ENCODE results near the gene FCMR.

Gene FCMR

DNA sequence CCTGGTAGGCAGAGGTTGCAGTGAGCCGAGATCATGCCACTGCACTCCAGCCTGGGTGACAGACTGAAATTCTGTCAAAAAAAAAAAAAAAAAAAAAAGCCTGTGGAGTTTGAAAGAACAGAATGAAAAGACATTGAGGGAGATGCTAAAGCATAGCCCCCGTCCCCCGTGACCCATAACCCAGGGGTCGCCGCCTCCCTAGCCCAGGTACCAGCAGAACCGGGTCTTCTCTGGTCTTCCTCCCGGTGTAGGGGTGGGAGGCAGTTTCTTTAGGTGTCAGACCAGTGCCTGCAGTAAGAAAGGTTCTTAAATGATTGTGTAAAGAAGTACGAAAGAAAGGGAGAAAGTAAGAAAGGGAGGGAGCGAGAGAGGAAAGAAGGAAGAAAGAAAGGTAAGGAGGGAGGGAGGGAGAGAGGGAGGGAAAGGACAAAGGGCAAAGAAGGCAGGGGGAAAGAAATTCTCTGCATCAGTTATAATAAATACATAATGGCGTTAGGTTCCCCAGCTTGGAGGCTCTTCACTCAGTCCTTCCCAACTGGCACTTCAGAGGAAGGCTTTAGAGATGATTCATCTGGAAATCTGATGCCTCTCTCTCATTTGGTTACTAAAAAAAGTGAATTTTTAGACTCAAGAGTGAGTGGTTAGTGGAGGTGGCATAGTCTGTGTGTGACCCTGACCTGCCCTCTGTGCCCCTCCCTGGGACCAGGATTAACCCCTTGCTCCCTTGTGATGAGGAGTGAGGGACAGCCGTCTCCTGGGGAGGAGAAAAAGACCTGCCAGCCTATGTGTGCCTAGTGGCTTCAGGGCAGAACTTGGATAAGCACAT lies 23.4 kb downstream of the FCMR start:
- no peak for DNase-seq

DNA sequence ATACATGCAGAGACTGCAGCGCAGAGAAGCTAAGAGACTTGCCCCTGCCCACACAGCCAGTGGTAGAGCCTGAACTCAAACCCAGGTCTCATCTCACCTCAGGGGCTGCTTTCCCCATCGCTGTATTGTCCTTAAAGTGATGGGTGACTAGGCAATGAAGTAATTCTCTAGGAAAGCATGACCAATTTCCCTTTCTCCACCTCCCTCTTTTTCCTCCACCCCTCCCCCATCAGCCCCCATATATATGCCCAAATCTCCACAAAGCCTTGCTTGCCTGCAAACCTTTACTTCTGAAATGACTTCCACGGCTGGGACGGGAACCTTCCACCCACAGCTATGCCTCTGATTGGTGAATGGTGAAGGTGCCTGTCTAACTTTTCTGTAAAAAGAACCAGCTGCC lies 24.6 kb downstream of the FCMR start, which contains the start of gene IL24:
Gene IL24, plus strand, starts transcription at position 269 of the 400 bp plus-strand sequence. CDS start 390 bp downstream, outside the sequence.
- no peak for DNase-seq

DNA sequence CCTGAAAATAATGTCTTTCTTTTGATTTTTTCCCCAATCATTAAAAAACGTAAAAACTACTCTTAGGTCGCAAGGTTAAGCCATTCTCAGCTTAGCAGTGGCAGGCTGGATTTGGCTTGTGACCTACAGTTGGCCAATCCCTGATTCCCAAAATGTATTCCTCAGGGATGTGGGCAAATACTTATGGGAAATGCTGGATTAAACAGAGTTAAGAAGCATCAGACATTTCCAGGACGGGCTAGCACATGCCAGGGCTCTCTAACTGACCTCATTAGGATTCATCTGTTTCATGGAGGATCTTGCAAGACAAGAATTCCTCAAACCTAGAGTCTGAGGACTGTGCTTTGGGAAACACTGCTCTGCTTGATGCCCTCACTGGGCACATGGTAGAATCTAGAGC lies 25.5 kb downstream of the FCMR start:
- no peak for DNase-seq

DNA sequence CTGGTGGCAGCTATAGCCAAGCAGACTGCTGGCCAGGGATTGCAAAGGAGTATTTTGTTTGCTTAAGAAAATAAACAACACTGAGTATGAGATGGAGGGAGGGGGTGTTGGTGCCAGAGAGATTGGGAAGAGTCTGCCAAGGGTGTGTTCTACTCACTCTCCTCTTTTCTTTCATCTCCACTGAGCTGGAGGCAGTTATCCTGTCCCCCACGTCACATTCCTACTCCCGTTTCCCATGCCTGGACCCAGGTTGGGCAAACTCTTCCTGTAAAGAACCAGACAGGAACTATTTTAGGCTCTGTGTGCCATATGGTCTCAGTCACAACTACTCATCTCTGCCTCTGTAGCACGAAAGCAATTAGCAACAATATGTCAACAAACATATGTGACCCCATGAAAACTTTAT lies 25.9 kb downstream of the FCMR start:
- DNase-seq, result peak; percentile 34

DNA sequence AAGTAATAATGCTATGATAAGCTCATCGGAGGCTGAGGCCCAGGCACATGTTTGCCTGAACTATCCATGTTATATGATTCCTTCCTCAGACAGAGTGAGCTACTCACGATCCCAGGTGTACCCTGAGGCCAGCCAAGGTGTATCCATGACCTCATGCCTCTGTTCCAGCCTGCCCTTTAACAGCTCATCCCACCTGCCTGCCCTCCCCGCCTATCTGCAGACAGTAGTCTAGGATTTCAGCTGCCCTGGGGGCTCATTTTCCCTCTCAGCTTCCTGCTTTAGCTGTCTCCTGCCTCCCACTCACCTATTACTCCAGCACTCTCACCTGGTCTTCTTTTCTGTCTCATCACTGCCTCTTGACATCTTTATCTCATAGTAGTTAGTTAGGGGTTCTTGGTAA lies 26.4 kb downstream of the FCMR start:
- peak; percentile 21 for DNase-seq

DNA sequence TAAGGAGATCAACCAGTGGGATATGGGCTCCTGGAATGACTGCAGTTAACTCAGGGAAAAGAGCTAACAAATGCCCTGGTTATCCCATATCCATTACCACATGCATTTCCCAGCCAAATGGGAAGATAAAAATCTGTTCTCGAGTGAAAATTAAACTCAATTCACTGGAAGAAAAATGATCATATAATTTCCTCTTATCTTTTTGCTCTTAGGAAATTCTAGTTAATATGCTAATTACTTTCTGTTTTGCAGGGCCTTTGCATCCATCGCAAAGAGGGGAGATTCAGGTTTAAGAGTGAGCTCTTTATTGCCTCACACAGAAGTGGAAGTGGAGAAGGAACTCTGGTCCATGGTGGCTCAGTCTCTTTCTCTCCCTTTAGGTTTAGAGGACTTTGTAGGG lies 28.4 kb downstream of the FCMR start:
- no peak for DNase-seq

DNA sequence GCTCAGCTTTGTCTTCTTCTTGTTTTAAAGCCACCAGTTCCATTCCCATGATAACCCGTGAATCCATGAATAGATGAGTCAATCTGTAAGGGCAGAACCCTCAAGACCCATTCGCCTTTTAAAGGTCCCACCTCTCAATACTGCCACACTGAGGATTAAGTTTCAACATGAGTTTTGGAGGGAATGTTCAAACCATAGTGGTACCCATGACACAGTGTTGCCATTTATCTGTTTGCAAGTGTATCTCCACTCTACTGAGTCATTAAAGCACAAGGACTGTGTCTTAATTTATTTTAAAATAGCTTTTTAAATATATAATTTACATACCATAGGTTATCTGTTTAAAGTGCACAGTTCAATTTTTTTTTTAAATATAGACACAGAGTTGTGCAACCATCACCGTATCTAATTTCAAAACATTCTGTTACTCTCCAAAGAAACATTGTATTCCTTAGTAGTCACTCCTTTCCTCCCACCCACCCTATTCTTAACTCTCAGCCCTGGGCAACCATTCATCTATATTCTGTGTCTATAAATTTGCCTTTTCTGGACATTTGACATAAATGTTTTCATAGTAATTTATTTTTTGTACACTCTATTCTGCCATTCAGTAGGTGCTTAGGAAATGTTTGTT lies 29.3 kb downstream of the FCMR start:
- DNase-seq, result no peak

DNA sequence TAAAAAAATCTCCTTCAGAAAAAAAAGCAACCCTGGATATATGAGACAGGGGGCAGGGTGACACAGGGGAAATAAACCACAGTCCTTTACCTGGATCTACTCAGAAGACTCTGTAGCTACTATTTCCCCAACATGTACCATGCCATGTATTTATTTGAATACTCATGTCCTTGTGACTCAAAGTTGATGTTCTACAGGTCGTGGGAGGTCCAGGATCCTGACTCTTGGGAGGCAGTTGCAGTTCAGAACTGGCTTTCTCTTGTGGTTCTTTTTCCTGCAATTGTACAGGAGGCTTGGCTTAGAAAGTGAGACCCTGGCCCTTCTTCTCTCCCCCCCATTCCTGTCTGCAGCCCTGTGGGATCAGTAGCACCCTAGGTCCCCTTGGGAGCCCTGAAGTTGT lies 30.3 kb downstream of the FCMR start:
- DNase-seq, result no peak

DNA sequence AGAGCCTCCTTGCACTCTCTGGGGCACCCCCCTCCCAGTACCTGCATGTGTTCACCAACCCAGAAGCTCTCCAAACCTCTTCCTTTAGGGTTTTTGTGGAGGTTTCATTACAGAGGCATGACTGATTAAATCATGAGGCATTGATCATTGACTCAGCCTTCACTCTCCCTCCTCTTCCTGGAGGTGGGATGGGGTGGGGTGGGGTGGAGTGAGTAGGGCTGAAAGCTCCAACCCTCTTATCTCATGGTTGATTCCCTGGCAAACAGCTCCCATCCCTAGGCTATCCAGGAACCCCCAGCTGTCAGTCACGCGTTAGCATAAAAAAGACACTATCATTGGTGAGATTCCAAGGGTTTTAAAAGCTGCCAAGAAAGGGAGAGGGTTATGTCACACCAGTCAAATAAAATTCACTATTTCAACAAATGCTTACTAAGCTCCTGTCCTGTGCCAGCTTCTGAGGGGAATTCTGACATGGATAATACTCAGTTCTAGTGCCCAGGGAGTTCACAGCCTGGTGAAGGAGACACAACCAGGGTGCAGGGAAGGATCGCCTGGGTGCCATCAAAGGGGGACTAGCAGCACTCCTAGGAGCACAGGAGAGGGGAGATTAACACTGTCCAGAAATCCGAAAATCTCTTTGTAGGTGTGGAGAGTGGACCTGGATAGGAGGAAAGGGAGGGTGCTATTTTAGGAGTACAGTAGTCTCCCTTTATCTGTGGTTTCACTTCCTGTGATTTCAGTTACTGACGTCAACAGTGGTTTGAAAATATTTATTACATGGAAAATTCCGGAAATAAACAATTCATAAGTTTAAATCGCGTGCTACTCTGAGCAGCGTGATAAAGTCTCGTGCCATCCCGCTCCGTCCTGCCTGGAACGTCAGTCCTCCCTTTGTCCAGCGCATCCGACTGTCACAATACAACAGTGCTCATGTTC lies 31.3 kb downstream of the FCMR start:
- DNase-seq, result no peak

DNA sequence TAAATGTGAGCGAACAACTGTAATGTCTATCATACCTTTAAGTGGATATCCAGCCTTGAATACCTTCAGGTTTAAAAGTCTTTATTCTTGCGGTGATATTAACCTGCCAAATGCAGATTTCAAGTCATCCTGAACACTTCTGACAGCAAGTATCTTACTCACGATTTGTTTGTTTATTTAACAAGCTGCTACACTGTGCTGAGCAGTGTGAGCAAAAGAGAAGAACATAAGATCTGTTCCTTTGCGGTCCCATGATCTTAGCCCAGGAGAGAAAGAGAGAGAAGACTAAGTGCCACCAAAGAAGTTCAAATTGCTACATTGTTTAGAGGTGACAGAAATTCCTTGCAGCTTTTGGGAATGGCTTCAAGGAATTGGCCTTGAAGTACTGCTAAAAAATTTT lies 34.0 kb downstream of the FCMR start:
- DNase-seq, result no peak

DNA sequence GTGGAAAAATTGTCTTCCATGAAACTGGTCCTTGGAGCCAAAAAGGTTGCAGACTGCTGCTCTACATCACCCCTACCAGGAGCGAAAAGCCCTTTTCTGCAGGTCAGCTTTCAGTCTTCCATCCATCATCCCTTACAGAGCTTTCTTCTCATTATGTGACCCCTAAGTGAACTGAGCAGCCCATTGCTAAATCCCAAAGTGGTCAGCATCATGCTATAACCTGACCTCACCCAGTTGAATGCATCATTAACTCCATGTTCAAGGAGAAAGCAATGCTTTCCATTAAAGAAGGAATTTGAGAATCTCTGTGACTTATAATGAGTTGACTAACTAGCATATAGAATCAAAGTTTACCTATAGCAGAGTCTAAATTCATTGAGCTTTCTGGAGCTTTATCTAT lies 34.9 kb downstream of the FCMR start:
- no peak for DNase-seq

DNA sequence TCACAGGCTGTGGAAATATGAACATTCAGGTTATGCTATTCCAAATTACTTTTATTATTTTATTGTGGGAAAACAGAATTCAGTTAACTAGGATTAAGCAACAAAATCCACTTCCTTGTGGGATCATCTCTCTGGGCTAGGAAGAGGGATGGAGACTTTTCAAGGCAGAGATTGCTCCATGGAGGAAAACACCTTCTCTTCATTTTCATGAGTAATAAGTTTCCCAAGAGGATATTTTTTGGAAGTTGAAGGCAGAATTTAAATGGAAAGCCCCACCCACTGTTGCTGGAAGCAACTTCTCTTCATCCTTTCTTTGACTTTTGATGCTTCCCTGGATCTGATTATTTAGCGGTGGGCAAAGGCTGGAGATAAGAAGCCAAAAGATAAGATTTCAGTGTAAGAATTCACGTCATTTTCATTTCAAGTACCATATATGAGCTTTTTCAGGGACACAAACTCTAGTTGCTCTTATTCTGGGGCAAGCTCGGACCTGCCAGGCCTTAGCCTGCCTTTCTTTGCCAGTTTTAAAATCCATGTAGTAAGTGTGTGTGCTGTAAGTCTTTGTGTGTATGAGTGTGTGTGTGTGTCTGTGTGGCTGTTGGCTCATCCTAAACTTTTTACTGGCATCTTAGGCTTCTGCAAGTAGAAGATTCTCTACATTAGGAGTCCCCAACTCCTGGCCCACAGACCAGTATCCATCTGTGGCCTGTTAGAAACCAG lies 36.2 kb downstream of the FCMR start:
- DNase-seq, result no peak

DNA sequence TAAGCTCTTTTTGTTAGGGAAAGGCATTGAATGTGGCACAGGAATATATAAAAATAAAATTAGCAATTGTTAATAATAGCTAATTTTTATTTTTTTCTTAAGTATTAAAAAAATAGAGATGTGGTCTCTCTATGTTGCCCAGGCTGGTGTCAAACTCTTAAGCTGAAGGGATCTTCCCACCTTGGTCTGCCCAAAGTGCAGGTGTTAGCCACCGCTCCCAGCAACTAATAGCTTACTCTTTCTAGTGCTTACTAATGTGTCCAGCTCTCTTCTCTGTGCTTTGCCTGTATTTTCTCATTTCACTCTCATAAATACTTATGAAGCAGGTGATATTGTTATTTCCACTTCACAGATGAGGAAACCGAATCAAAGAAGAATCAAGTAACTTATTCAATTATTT lies 37.9 kb downstream of the FCMR start:
- no peak for DNase-seq

DNA sequence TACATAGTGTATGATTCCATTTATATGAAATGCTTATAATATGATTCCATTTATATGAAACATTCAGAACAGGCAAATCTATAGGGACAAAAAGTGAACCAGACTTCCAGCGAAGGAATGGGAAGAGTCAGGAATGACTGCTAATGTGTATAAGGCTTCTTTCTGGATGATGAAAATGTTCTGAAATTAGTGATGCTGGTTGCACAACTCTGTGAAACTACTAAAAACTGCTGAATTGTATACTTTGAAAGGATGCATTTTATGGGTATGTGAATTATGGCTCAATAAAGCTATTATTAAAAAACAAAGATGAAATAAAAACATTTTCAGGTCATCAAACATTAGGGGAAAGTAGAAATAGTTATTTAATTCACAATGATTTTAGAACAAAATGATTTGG lies 38.6 kb downstream of the FCMR start:
- DNase-seq, result no peak

DNA sequence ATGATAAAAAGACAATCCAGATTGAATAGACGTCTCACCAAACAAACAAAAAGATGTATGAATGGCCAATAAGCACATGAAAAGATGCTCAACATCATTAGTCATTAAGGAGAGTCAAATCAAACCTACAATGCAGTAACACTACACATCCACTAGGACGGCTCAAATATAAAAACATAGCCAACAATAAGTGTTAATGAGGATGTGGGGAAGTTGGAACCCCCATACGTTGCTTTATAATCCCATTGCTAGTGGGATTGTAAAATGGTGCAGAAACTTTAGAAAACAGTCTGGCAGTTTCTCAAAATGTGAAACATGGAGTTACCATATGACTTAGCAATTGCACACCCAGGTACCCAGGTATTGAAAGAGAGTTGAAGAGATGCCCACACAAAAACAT lies 39.2 kb downstream of the FCMR start:
- no peak for DNase-seq

DNA sequence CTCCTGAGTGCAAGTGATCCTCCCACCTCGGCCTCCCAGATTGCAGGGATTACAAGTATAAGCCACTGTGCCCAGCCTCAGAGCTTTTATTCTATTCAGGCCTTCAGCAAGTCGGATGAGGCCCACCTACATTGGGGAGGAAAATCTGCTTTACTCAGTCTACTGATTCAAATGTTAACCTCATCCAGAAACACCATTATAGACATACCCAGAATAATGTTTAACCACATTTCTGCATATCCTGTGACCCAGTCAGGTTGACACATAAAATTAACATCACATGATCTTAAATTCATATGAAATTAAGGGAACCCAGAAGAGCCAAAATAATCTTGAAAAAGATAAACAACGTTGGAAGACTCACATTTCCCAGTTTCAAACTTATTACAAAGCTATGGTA lies 41.4 kb downstream of the FCMR start:
- DNase-seq, result no peak

DNA sequence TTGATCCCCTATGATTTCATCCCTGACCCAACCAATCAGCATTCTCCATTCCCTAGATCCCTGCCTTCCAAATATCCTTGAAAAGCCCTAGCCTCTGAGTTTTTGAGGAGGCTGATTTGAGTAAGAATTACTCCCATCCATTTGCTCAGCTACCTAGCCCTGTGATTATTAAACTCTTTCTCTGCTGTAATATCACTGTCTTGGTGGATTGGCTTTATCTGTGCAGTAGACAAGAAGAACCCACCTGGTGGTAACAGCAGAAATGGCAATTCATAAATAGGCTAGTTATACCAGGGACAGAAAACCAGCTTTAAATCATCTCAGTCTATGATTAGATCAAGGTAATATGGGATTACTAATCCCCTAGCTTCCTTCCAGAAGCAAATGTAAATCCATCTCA lies 43.3 kb downstream of the FCMR start:
- no peak for DNase-seq

DNA sequence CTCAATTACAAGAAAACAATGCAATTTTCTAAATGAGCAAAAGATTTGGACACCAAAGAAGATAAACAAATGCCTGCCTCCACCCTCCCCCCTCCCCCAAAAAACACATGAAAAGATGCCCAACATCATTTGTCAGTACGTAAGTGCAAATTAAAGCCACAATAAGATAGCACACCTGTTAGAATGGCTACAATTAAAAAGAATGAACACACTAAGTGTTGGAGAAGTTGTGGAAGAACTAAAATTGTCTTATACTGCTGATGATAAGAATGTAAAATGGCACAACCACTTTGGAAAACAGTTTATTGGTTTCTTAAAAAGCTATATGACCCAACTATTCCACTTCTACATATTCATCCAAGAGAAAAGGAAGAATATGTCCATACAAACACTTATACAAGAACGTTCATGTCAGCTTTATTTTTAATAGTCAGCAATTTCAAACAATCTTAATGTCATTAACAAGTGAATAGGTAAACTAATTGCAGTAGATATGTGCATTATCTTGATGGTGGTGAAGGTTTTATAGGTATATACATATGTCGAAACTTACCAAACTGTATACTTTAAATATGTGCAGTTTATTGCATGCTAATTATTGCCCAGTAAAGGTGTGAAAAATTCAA lies 45.9 kb downstream of the FCMR start:
- DNase-seq, result no peak

DNA sequence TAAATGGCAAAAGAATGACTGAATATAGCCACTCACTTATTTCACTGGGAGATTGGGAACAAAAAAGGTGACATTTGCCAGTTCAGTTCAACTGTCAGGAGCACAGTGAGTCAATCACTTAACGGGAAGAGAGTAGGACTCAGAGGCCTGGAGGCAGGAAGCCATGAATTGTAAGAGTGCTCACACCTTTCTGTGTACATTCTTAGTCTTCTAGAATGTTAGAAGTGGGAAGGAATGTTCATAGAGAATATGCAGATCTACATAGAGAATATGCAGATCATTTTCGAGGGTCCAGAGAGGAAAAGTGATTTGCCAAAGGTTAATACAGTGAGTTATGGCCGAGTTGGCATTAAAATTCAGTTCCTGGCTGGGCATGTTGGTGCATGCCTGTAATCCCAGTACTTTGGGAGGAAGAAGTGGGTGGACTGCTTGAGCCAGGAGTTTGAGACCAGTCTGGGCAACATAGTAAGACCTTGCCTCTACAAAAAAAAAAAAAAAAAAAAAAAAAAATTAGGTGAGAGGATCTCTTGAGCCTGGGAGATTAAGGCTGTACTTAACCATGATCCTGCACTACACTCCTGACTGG lies 48.0 kb downstream of the FCMR start:
- no peak for DNase-seq

DNA sequence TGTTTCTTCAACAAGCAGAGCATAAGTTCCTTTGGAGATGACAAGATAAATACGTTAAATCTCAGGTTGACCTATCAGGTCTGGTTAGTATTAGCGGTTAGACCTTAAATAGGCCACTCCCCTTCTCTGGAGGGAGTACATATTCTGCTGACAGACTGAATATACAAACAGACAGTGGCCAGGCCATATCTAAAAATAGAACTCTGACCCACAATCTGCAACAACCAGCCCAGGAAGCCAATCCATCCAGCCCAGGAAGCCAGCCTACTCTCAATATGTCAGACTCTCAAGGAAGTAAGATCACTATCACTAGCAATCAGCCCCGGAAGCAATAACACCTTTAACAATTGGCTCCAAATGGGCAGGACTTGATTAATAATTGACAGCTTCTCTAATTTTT lies 49.6 kb downstream of the FCMR start:
- no peak for DNase-seq

DNA sequence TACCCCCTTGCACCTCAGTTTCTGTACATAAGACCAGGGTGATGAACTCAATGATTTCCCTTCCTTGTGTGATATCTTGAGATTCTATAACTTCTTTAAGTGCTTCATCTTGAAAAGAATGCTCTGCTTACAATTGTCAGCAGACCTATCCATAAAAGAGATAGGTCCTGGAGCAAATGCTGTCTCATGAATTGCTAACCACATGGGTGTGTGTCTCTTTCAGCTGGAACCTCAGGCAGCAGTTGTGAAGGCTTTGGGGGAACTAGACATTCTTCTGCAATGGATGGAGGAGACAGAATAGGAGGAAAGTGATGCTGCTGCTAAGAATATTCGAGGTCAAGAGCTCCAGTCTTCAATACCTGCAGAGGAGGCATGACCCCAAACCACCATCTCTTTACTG lies 53.5 kb downstream of the FCMR start:
- DNase-seq, result no peak

DNA sequence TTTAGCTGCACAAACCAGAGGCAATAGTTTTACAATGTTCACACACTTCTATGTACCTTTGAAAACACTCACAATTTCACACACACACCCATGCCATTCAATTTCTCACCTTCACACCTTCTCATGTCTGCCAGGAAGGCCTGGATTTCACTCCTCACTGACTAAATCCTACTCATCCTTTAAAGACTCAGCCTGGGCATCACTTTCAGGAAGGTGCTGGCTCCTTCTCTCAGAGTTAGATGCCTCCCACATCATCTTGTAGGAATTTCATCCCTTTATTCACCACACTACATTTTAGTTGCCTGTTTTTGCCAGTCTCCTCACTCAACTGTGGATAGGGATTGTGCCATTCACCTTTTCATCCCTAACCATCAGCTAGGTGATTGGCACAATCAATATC lies 54.0 kb downstream of the FCMR start:
- no peak for DNase-seq
